ENCODE measurements around the gene ZNF577.

The ZNF577 gene

GRCh38 chr19:51873097-51873496, 14.7 kb downstream of the ZNF577 start:
- DNase-seq (ENCODE audit: low read depth in 4 of 4, low spot score in 1 of 4), result no peak

- DNase-seq (ENCODE audit: low read depth in 4 of 4, low spot score in 1 of 4), result no peak
Observed at GRCh38 chr19:51861870-51862622, 25.7 kb downstream of the ZNF577 start.

DNA sequence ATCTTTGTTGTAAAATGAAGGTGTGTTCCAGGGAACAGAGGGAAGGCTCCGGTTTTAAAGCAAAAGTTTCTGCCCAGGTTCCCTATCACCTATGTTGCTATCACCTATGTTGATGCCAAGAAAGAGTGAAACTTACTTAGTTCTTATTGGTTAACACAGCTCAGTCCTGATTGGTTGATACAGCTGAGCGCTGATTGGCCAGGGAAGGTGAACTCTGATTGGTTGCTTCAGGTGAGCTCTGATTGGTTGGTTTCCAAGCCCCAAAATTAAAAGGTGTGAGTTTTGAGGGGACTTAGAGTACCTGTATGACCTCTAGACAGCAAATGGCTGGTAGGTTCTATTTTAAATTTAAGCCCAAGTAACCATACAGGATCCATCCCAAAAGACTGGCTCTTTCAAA, 50.6 kb downstream of the ZNF577 start:
- no peak for DNase-seq (ENCODE audit: low read depth in 4 of 4, low spot score in 1 of 4)

GRCh38 chr19:51830274-51830673, 57.5 kb downstream of the ZNF577 start:
- no peak for DNase-seq (ENCODE audit: low read depth in 4 of 4, low spot score in 1 of 4)

DNA sequence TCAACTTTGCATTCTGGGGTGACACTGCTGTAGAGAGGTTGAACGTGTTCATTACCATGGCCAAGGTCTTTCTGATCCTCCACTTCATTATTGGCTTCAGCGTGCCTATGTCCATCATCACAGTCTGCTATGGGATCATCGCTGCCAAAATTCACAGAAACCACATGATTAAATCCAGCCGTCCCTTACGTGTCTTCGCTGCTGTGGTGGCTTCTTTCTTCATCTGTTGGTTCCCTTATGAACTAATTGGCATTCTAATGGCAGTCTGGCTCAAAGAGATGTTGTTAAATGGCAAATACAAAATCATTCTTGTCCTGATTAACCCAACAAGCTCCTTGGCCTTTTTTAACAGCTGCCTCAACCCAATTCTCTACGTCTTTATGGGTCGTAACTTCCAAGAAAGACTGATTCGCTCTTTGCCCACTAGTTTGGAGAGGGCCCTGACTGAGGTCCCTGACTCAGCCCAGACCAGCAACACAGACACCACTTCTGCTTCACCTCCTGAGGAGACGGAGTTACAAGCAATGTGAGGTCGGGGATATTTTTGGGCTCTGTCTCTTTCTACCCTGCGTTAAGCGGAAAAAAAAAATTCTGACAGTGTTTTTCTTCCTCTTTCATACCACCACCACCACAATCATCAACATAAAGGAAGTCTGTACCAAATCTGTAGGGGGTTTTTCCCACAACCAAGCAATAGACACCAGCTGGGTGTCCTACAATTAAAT, 63.3 kb downstream of the ZNF577 start:
- DNase-seq (ENCODE audit: low read depth in 4 of 4, low spot score in 1 of 4), result no peak

DNA sequence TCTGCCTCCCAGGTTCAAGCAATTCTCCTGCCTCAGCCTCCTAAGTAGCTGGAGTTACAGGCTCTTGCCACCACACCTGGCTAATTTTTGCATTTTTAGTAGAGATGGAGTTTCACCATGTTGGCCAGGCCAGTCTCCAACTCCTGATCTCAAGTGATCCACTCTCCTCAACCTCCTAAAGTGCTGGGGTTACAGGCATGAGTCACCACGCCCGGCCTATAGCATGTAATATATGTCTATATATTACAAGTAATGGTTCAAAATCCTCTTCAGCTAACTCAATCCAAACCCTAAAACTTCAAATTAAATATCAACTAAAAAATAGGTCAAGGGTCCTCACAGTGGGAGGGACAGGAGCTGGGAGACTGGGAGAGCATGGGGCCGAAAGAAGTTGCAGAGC, 64.8 kb downstream of the ZNF577 start:
- DNase-seq (ENCODE audit: low read depth in 4 of 4, low spot score in 1 of 4), result no peak

GRCh38 chr19:51822325-51822724, 65.4 kb downstream of the ZNF577 start:
- no peak for DNase-seq (ENCODE audit: low read depth in 4 of 4, low spot score in 1 of 4)

- DNase-seq (ENCODE audit: low read depth in 4 of 4, low spot score in 1 of 4), result no peak
Observed at GRCh38 chr19:51821921-51822320, 65.8 kb downstream of the ZNF577 start.

GRCh38 chr19:51821456-51821855, 66.3 kb downstream of the ZNF577 start:
- DNase-seq (ENCODE audit: low read depth in 4 of 4, low spot score in 1 of 4), result no peak

Measured in stimulated activated CD4-positive, alpha-beta T cell treated with anti-CD3 and anti-CD28 coated beads, Interleukin-1b, Interleukin-23, amount 100 ng/mL, for 24 hours (primary cell).